ENCODE results near the gene DEFB131B.

DNA sequence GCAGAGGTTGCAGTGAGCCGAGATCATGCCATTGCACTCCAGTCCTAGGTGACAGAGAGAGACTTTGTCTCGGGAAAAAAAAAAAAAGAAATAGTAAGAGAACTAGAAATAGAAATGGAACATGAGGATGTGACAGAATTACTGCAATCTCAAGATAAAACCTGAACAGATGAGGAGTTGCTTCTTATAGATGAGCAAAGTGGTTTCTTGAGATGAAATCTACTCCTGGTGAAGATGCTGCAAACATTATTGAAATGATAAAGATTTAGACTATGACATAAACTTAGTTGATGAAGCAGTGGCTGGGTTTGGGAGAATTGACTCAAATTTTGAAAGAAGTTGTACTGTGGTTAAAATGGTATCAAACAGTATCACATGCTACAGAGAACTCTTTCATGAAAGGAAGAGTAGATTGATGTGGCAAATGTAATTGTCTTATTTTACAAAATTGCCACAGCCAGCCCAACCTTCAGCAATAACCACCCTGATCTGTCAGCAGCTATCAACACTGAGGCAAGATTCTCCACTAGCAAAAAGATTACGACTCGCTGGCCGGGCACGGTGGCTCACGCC is 36.5 kb downstream of the DEFB131B start:
- TF ChIP-seq POLR2A (IDR thresholded peaks at IDR 0.05; ENCODE audit: low read length) (no peak), GATA1 (IDR thresholded peaks at IDR 0.05; ENCODE audit: low read depth, low read length) (no peak)

All from erythroblast (primary cell).